PFSK-1 (cell line): ENCODE measurements around the gene ABCA7.

Experiments
- POLR2AphosphoS5 ChIP-seq: IDR thresholded peaks from 2 replicates; pipeline ENCODE4 v1.6.1; 2012; ENCODE audit warnings: low read depth, mild to moderate bottlenecking, control low read depth, low read length, moderate library complexity
- REST ChIP-seq, 2 experiments: IDR thresholded peaks; 2 replicates each; pipeline versions ENCODE4 v1.6.1 to v1.8.0; 2011 to 2012; ENCODE audit warnings: low read depth in 2 of 2, low read length in 2 of 2, control low read depth in 1 of 2, inconsistent platforms in 1 of 2, mild to moderate bottlenecking in 1 of 2, moderate library complexity in 1 of 2; ENCODE audit not compliant: insufficient read depth in 1 of 2
- SIN3A ChIP-seq: IDR thresholded peaks from 2 replicates; pipeline ENCODE4 v1.6.1; 2012; ENCODE audit warnings: mild to moderate bottlenecking, low read length, moderate library complexity, borderline replicate concordance; ENCODE audit not compliant: insufficient read depth
- TAF1 ChIP-seq: IDR thresholded peaks from 2 replicates; pipeline ENCODE4 v1.6.1; 2012; ENCODE audit warnings: low read length, control low read depth, borderline replicate concordance; ENCODE audit not compliant: insufficient read depth

- TF ChIP-seq REST (IDR thresholded peaks at IDR 0.05; ENCODE audit: insufficient read depth in 1 of 2, low read depth in 2 of 2, low read length in 2 of 2): no peak
- no peak for TF ChIP-seq POLR2AphosphoS5
- TF ChIP-seq TAF1: no peak
- TF ChIP-seq SIN3A: no peak
Measured at GRCh38 chr19:1109032-1109551, 69.2 kb downstream of the ABCA7 start.
